Parathyroid adenoma (tissue), 2 donors: ENCODE data around the gene CHMP1B.

ENCODE experiments used
- H2AFZ ChIP-seq: fragments of 300-600 bp; sonication (generic); one replicate; pipeline ENCODE4 v1.7.0; 2017; ENCODE audit warnings: antibody characterized with exemption, mild to moderate bottlenecking
- H3K27ac ChIP-seq: fragments of 300-600 bp; sonication (generic); one replicate; pipeline ENCODE4 v1.7.0; 2017
- H3K27me3 ChIP-seq: fragments of 300-600 bp; sonication (generic); one replicate; pipeline ENCODE4 v1.7.0; 2017; ENCODE audit warnings: low read length; ENCODE audit not compliant: control insufficient read depth, insufficient read depth
- H3K36me3 ChIP-seq: fragments of 300-600 bp; sonication (generic); one replicate; pipeline ENCODE4 v1.7.0; 2017; ENCODE audit warnings: low read length; ENCODE audit not compliant: control insufficient read depth, insufficient read depth
- H3K4me1 ChIP-seq: fragments of 300-600 bp; sonication (generic); one replicate; pipeline ENCODE4 v1.7.0; 2017; ENCODE audit warnings: control low read depth
- H3K4me2 ChIP-seq: fragments of 300-600 bp; sonication (generic); one replicate; pipeline ENCODE4 v1.7.0; 2017; ENCODE audit warnings: low read length
- H3K4me3 ChIP-seq: fragments of 300-600 bp; sonication (generic); one replicate; pipeline ENCODE4 v1.7.0; 2017; ENCODE audit warnings: low read depth, low read length
- H3K79me2 ChIP-seq: fragments of 300-600 bp; sonication (generic); one replicate; pipeline ENCODE4 v1.7.0; 2017; ENCODE audit warnings: control low read depth
- H3K9ac ChIP-seq: fragments of 300-600 bp; sonication (generic); one replicate; pipeline ENCODE4 v1.7.0; 2017; ENCODE audit warnings: mild to moderate bottlenecking
- H3K9me3 ChIP-seq: fragments of 300-600 bp; sonication (generic); one replicate; pipeline ENCODE4 v1.7.0; 2017; ENCODE audit warnings: low read length; ENCODE audit not compliant: control insufficient read depth
- CTCF ChIP-seq: fragments of 300-600 bp; sonication (generic); IDR thresholded peaks from one replicate; pipeline ENCODE4 v1.7.0; 2017; ENCODE audit warnings: antibody characterized with exemption, mild to moderate bottlenecking
- donor health status: primary hyperparathyroidism.

CHMP1B gene

DNA sequence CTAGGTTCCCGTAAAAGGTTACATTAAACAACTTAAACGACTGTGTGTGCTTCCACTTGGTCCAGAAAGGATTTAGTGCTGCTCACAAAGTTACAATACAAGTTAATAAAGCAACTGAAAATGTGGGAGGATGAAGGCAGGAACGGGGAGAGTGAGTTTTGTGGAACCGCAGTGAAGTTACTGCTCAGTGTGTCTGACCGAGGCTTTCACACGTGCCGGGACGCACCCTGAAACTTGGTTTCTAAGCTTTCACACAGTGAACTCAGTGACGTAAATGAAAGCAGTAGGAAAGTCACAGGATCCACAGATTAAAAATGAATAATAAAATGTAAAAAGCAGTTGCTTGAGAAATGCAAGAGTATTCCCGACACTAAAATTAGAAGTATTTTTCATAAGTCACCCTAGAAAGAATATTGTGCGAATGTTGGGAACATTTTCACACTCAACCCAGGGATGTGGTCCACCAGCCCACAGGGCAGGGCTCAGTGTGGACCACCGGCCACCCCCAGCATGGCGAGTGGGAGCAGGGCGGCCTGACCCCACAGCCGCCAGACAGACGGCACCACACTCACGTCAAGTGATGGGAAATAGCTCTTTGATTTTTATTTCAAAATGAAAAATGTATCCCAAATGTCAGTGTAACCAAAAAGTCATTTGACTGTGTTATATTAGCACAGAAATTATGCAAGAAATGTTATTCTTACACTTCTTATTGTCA is 32.6 kb upstream of the CHMP1B start:
- no peaks in the 10 kb centered on the region for H3K4me1 ChIP-seq
- H3K79me2 ChIP-seq = no peaks in the 10 kb centered on the region
- no peak overlapping the region for H3K4me2 ChIP-seq
- no peak overlapping the region for H3K27ac ChIP-seq
- no peaks in the 10 kb centered on the region for H3K9me3 ChIP-seq
- H2AFZ ChIP-seq = no peak overlapping the region
- TF ChIP-seq CTCF = no peak
- H3K9ac ChIP-seq = no peak overlapping the region
- no peaks in the 10 kb centered on the region for H3K27me3 ChIP-seq
- no peak overlapping the region for H3K4me3 ChIP-seq
- H3K36me3 ChIP-seq = no peaks in the 10 kb centered on the region

- Histone ChIP-seq H3K4me3 (no peak overlapping the region), H3K36me3 (no peaks in the 10 kb centered on the region), H3K79me2 (no peaks in the 10 kb centered on the region), H3K9ac (no peak overlapping the region), H3K9me3 (no peaks in the 10 kb centered on the region), H2AFZ (no peak overlapping the region), H3K4me2 (no peak overlapping the region), H3K27ac (no peak overlapping the region), H3K4me1 (no peaks in the 10 kb centered on the region), H3K27me3 (no peaks in the 10 kb centered on the region)
- no peak for TF ChIP-seq CTCF
Measured at GRCh38 chr18:11819938-11820337, 31.3 kb upstream of the CHMP1B start.

GRCh38 chr18:11820697-11821096 is 30.5 kb upstream of the CHMP1B start:
- Histone ChIP-seq H3K4me2 (no peak overlapping the region), H3K27me3 (no peaks in the 10 kb centered on the region), H3K4me1 (no peaks in the 10 kb centered on the region), H3K4me3 (no peak overlapping the region), H3K9me3 (no peaks in the 10 kb centered on the region), H2AFZ (no peak overlapping the region), H3K79me2 (no peaks in the 10 kb centered on the region), H3K27ac (no peak overlapping the region), H3K36me3 (no peaks in the 10 kb centered on the region), H3K9ac (no peak overlapping the region)
- no peak for TF ChIP-seq CTCF

DNA sequence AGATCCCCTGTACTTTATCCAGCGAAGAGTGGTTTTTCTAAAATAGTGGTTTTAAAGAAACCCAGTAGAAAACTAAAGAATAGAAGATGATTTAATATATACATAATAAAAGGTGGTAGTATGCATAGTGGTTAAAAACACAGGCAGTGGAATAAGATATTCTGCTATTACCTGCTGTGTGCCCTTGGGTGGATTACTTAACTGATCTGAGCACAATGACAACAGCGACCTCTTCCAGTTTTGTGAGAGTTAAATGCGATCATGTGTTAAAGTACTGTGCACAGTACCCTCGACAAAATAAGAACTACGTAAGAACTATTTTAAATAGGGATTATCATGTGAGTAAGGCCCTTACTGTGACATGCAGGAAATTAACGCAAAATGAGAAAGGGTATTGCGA is 30.0 kb upstream of the CHMP1B start:
- Histone ChIP-seq H3K9me3 (no peaks in the 10 kb centered on the region), H2AFZ (no peak overlapping the region), H3K4me3 (no peak overlapping the region), H3K36me3 (no peaks in the 10 kb centered on the region), H3K4me1 (no peaks in the 10 kb centered on the region), H3K27me3 (no peaks in the 10 kb centered on the region), H3K4me2 (no peak overlapping the region), H3K9ac (no peak overlapping the region), H3K79me2 (no peaks in the 10 kb centered on the region), H3K27ac (no peak overlapping the region)
- TF ChIP-seq CTCF = no peak

- TF ChIP-seq CTCF = no peak
- no peaks in the 10 kb centered on the region for H3K27me3 ChIP-seq
- H3K9me3 ChIP-seq = no peaks in the 10 kb centered on the region
- H2AFZ ChIP-seq = no peak overlapping the region
- H3K79me2 ChIP-seq = no peaks in the 10 kb centered on the region
- no peak overlapping the region for H3K4me2 ChIP-seq
- no peaks in the 10 kb centered on the region for H3K4me1 ChIP-seq
- no peaks in the 10 kb centered on the region for H3K36me3 ChIP-seq
- H3K9ac ChIP-seq = no peak overlapping the region
- H3K4me3 ChIP-seq = no peak overlapping the region
- no peak overlapping the region for H3K27ac ChIP-seq
Measured at GRCh38 chr18:11821643-11822237, 29.5 kb upstream of the CHMP1B start.
